Lower leg skin (tissue), 3 donors: ENCODE data around the gene HTR3A.

Source experiments
- CTCF ChIP-seq, 3 donors: fragments of 450-650 bp; IDR thresholded peaks; one replicate each; pipeline ENCODE4 v1.5.1; 2016; ENCODE audit warnings: antibody characterized with exemption in 3 of 3, mild to moderate bottlenecking in 3 of 3, moderate library complexity in 2 of 3
- POLR2A ChIP-seq, 2 donors: fragments of 450-650 bp; IDR thresholded peaks; one replicate each; pipeline ENCODE4 v1.6.1; 2016 to 2017; ENCODE audit warnings: antibody characterized with exemption in 2 of 2, mild to moderate bottlenecking in 1 of 2, moderate library complexity in 1 of 2

DNA sequence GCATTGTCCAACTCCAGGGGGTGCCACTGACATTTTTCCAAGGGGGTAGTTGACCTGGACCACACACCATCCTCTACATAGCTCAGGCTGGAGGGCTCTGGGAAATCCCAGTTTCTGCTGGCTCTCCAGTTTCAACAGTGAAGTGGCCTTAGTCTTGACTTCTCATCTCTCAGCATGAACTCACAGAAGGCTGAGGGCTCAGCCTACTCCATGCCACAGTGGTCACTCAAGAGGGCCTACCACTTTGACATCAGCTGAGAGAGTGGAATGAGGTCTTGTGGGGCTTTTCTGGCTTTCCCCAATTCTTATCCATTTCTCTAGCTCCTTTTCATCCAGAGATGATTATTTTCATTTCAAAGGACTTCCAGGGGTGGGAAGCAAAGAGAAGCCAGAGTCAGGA lies 7.4 kb downstream of the HTR3A start:
- TF ChIP-seq CTCF (IDR thresholded peaks at IDR 0.05) (no peak), POLR2A (IDR thresholded peaks at IDR 0.05) (no peak)
